ENCODE data around the gene ATP8B3.

GRCh38 chr19:1785310-1785709, 26.8 kb downstream of the ATP8B3 start:
- TF ChIP-seq EZH2 (IDR thresholded peaks at IDR 0.05; ENCODE audit: borderline replicate concordance, control insufficient read depth, low read depth, low read length) (no peak), CBFB (IDR thresholded peaks at IDR 0.05; ENCODE audit: low read depth) (no peak), CTCF (IDR thresholded peaks at IDR 0.05 in 2 of 3, conservative IDR thresholded peaks at IDR 0.05 in 1 of 3; ENCODE audit: control insufficient read depth in 2 of 3, extremely low read depth in 1 of 3, insufficient read depth in 1 of 3, low read depth in 3 of 3, low read length in 3 of 3) (no peak), FOXM1 (IDR thresholded peaks at IDR 0.05; ENCODE audit: low read depth, low read length) (no peak), FOXK2 (IDR thresholded peaks at IDR 0.05) (no peak), SIN3A (IDR thresholded peaks at IDR 0.05; ENCODE audit: low read depth, low read length) (no peak), ESRRA (IDR thresholded peaks at IDR 0.05; ENCODE audit: low read length) (no peak), KDM1A (IDR thresholded peaks at IDR 0.05; ENCODE audit: borderline replicate concordance) (no peak), SMC3 (IDR thresholded peaks at IDR 0.05; ENCODE audit: borderline replicate concordance, low read length) (no peak), ZBTB40 (IDR thresholded peaks at IDR 0.05; ENCODE audit: borderline replicate concordance) (no peak), SUZ12 (IDR thresholded peaks at IDR 0.05; ENCODE audit: unreplicated experiment) (no peak)

Data from GM12878 (cell line).